CD4-positive, alpha-beta T cell treated with Interferon alpha-2 for 1 hour (primary cell): ENCODE data around the gene SKAP1.

ENCODE experiments used
- DNase-seq, 2 donors: peaks; one replicate each; pipeline ENCODE4 v3.0.0-alpha.2; 2020 to 2022

The SKAP1 gene

DNA sequence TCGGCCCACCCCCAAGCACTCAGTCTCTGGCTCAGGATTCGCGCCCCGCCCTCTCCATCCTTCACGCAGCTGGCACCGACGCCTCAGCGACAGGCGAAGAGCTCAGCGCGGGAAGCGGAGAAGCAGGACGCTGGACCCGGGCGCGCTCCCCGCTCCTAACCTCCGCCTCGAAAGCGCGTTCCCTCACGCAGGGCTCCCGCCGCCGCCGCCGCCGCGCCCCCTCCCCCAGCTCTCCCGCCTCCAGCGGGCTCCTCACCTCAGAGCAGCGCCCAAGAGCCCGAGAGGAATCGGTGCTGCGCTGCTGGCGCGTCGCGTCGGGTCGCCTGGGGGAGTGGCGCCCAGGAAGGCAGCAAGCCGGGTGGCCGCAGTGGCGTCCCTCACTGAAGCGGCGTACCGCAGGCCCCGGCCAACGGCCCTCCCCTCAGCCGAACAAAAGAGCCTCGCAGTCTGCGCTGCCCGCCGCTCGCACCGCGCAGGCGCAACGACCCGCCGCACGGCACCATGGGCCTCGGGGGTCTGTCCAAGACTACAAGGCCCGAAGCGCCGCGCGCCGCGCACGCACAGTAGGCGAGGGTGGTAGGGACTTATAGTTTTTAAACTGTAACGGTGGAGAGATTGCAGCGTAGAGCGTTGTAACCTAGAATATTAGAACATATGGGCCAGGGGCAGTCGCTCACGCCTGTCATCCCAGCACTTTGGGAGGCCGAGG lies 328.8 kb downstream of the SKAP1 start, which contains the start of gene CBX1:
CBX1 (minus strand) TSS at position 467 of the 709 bp plus-strand sequence. CDS start 24,474 bp downstream, outside the sequence.
- peak; percentile 94 to 96 for DNase-seq

DNA sequence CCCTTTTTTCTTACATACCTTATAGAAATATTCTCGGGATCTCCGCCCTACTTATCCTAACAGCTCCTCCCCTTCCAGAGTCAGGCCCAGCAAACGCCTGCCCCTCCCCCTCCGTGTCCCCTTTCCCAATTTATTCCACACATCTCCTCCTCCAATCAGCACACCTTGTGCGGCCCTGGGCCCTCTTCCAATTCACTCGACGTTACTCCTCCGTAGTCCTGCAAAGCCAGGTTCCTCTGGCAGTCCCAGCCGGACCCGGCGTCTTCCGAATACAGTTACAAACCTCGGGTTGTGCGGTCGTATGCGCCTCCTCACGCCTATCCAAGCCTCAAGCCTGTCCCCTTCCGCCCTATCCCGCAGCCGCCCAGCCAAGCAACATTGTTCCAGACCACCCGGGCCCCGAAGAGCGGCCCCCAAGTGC lies 329.4 kb downstream of the SKAP1 start:
- no peak for DNase-seq

DNA sequence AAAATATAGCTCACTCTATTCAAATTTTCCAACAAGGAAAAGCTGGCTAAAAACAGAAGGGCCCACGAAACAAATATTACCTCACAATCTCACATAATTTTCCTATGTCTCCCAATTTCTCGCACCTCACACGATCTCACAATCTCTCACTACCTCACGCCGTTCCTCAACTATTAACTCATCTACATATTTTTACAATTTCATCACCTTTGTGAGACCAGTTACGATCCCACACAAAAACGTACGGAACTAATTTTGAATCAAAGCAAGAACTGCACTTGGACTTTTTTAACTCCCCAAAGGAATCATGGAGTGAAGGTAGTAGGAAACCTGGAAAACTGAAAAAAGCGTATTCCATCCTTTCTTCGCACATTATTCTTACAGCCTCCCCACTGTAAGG lies 329.9 kb downstream of the SKAP1 start:
- DNase-seq: no peak

DNA sequence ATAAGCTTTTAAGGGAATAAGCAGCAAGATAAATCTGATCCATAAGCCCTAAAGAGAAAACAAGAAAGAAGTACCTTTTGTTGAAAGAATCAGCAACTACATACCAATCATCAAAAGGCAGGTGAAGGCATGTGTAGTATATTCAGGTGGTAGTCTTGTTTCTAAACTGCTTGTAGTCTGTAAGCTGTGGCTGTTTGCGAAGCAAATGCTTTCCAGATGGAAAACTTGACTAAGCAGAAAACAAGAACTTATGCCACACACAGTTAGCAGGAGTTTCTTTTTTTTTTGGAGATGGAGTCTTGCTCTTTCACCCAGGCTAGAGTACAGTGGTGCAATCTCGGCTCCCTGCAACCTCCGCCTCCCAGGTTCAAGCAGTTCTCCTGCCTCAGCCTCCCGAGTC lies 334.4 kb downstream of the SKAP1 start:
- no peak for DNase-seq

DNA sequence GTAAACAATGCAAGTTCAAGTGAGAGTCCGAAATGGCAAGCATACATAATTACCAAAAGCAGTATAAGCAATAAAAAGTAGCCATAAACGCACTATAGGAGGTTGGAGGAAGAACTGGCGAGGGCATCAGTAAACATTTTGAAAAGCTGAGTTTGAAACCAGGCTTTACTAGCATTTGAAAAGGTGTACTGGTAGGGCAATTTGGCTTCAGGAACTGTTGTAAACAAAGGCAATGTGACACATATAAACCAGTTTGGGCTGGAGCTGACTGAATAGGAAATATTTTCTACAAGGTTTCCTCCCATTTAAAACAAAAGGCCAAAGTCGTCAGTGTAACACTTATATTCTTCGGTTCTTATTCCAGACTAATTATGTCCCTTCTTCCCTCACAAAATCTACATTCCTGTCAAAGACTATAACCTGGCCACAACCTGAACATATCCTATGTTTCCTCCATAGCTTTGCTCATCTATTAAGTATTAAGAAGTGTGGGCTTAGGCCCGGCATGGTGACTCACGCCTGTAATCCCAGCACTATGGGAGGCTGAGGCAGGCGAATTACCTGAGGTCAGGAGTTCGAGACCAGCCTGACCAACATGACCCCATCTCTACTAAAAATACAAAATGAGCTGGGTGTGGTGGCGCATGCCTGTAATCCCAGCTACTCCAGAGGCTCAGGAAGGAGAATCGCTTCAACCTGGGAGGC lies 336.5 kb downstream of the SKAP1 start:
- DNase-seq: no peak

DNA sequence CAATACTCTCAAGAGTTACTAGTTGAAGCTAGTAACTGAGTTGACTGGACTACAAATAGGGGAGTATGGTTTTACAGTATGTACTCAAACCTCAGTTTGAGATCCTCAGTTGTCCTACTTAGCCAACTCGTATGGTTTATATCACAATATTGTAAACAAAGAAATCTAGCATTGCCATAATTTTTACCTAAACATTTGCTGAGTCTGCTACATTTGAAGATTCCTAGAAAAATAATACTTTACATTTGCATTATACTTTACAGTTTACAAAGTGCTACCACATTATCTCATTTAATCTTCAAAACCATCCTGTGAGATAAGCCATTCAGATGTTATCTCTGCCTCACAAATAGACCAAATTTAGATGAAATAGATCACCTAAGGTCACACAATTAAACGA lies 345.1 kb downstream of the SKAP1 start:
- no peak for DNase-seq
